HG03442 (cell line): ENCODE results near the gene ZDHHC14.

Source experiments
- ATAC-seq: cut with Tn5 transposase; IDR thresholded peaks from one replicate; pipeline ENCODE4 v1.9.1; 2021; ENCODE audit warnings: mild to moderate bottlenecking, moderate library complexity; ENCODE audit not compliant: unreplicated experiment

ZDHHC14 gene

DNA sequence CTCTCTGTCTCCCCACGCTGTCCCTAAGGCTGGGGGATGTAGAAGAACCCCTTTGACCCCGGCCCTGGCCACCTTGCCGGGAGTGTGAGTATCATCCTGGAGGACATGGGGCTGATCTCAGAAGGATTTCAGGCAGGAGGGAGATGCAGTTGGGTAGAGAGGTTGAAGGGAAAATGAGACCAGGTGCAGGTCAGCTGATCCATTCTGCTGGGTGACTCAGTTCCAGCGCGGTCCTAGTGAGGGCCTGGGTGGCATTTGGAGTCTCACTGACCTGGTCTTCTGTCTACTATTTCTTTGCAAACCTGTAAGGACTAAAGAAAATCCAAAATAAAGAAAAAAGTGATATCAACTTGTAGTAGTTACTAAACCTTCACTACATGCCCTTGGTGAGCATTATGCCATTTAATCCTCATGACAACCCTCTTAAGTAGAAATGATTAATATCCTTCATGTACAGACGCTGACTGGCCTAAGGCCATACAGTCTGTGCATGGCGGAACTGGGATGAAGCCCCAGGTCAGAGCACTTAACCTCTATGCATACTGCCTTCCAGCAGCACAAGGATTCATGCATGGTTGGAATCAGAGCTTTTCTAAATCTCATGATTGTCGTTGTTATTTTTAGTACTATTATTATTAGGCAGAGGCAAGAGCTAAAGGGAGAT is 106.3 kb downstream of the ZDHHC14 start:
- ATAC-seq, result no peak

GRCh38 chr6:157488058-157488457 is 107.1 kb downstream of the ZDHHC14 start:
- ATAC-seq, result no peak

DNA sequence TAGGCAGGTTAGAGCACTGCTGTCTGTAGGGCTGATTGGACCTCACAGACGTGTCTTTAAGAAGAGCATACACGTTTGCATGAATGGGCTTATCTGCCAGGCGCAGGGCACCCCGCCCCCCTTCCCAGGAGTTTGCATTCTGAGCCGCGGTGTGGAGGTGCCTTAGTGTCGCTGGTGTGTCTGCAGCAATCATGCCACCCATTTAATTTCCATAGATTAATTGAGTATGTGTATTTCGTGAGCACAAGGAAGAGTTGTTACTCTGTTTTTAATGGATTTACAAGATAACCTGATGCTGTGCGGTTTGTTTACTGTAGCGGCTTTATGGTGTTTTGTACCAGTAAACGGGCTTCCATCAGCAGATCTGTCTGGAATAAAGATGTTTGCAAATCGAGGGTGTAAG is 107.7 kb downstream of the ZDHHC14 start:
- no peak for ATAC-seq

- no peak for ATAC-seq
Observed at GRCh38 chr6:157490611-157491269, 109.8 kb downstream of the ZDHHC14 start.

- ATAC-seq, result no peak
Observed at GRCh38 chr6:157491571-157492232, 110.7 kb downstream of the ZDHHC14 start.

DNA sequence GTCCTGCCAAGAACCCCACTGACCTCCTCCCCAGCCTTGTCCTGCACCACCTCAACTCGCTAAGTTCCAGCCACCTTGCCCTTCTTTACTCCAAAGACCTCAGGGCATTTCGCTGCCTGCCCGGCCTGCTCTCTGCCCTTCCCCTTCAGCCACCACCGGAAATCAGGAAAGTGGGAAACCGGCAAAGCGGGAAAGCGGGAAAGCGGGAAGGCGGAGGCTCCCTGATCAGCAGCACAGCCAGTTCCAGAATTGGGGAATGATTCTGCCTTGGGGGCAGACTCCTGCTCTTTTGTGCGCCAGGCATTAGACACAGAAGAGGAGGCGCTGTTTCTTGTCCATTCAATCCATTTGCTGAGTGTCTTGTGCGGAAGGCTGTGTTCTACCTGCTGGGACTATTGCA is 111.3 kb downstream of the ZDHHC14 start:
- no peak for ATAC-seq

DNA sequence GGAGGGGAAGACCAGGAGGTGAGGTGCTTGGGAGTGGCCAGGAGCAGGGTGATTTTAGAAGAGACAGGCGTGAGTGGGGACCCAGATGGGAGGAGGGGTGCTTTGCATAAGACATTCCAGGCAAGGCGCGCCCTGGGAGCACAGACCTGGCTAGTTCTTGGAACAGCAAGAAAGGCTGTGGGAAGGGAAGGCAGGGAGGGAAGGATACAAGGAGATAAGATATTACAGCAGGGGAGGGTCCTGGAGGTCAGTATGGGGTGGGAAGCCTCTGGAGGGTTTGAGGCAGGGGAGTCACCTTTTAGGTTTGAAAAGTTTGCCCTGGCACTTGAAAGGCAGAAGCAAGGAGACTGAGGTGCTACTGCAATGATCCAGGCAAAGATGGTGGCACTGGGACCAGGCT is 111.8 kb downstream of the ZDHHC14 start:
- ATAC-seq, result no peak

GRCh38 chr6:157493173-157493572 is 112.2 kb downstream of the ZDHHC14 start:
- no peak for ATAC-seq

DNA sequence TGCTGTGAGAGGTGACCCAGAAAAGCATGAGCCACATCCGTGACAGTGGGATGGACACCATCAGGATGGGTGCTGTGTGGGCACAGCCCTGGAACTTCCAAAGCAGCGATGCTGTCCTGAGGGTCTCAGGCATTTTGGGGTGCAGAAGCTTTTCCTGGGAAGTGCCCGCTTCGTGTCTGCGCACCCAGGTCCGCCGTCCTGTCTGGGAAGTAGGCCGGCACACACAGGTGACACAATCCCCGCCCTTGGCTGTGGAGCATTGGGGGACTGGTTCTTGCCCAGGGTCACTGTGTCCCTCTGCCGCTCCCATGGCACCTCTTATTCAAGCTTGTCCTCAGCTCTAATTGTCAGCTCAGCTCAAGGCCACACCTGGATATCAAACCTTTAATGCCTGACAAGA is 112.6 kb downstream of the ZDHHC14 start:
- no peak for ATAC-seq

- ATAC-seq, result no peak
Observed at GRCh38 chr6:157494132-157494710, 113.2 kb downstream of the ZDHHC14 start.

GRCh38 chr6:157496534-157497095 is 115.6 kb downstream of the ZDHHC14 start:
- ATAC-seq, result no peak

DNA sequence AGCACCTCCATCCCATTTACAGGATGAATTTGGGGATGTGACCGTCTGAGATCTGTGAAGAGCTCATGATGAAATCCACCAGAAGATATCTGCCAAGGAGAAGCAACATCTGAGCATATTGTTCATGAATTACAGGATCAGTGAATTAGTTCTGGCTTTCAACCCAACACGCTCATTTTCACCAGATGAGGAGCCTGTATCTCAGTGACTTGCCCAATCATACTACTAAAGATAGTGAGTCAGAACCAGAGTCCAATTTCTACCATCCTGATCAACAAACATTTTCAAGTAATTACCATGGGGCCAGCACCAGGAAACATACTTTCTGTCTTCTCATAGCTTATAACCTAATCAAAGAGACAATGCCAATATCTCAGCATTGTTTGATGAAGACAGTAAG is 116.6 kb downstream of the ZDHHC14 start:
- ATAC-seq, result no peak

GRCh38 chr6:157498817-157499216 is 117.8 kb downstream of the ZDHHC14 start:
- ATAC-seq, result no peak

- ATAC-seq, result no peak
Observed at GRCh38 chr6:157500022-157500421, 119.0 kb downstream of the ZDHHC14 start.

GRCh38 chr6:157503018-157503747 is 122.2 kb downstream of the ZDHHC14 start:
- no peak for ATAC-seq

DNA sequence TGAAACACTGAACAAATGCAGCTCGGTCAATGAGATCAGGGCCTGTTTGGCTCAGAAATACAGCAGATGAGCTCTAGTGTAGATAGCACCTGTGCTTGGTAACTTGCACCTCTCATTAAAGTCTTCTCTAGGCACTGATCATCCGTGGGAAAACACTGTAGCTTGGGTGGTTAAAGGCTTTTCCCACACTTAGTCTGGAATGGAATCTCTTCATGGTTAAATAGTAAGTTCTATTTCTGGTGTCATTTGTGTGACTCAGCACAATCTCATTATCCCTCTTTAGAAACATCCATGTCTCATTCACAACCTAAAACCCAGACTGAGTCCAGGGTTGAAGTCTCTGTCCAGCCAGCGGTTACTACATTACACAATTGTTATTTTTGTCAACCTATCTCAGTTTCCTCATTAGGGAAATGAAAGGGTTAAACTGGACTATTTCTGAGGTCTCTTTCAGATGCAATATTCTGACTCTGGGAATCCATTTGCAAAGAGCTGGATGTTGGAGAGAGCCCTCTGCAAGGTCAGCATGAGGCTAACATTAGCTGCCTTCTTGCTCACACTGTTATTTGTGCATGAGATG is 125.0 kb downstream of the ZDHHC14 start:
- no peak for ATAC-seq

DNA sequence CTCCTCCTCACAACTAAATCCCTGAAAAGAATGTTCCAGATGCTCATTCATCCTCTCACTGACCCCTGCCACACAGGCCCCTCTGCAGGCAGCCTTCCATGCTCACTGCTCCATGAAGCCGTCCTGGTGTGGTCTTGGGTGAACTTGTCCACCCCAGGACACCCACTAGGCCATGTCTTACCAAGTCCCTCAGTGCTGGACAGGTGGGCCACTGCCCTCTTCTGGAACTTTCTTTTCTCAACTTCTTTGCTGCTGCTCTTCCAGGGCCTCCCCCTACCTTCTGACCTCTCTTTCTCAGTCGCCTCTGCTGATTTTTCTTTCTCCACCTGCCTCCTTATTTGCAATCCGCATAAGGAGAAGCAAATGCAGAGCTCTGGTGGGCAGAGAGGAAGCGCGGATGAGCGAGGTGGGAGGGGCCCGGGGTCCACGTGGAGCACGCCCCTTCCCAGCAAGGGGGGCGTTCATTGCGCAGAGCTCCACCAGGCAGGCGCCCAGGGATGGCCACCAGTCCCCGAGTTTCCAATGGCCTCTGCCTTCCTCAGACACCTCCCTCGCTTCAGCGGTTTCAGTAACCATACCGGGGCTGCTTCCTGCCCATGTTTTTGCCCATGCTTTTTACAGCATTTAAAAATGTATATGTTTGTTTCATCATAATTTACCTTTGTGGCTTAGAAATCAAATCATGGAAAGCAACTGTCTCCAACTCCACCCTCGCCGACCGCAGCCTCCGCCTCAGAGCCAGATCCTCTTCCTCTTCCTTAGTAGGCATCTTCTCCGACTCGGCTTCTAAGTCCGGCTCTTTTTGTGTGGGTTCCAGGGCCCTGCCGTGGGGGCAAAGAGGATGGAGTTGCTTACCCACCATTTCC is 129.6 kb downstream of the ZDHHC14 start:
- ATAC-seq, result no peak

DNA sequence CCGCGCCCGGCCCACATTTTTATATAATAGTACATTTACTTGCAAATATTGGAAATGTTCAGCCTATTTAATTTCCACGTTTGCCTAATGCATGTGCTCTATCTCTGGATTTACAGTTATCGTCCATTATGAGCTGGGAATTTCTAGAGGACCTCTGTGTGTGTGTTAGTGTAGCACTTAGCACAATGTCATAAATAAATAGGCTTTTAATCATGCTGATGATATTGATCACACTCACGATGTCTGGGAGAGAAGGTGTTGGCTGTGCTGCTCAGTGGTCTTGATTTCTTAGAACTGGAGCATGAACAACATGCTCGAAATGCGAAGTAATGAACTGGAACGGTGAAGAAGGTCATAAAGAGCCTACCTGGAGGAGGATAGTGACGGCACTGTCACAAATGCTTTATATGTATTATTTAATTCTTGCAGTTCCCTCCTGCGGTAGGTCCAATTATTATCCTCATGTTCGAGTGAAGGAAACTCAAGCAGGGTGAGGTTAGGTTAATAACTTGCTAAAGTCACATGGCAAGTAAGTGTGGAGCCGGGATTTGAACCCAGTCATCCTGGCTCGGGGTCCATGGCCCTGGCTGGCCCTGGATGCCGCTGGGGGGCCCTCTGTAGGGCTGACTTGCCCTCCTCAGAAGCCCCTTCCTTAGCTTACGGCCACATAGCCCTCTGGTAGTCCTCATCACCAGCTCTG is 130.8 kb downstream of the ZDHHC14 start:
- ATAC-seq, result no peak

- ATAC-seq, result no peak
Observed at GRCh38 chr6:157512382-157512682, 131.3 kb downstream of the ZDHHC14 start.
